ACC112 (cell line): ENCODE measurements around the gene TOMM6.

ENCODE experiments used
- H2AFZ ChIP-seq: fragments of 200-600 bp; sonication (generic); one replicate; pipeline ENCODE4 v1.6.0; 2017; ENCODE audit warnings: antibody characterized with exemption, low read length; ENCODE audit not compliant: unreplicated experiment
- H3K27ac ChIP-seq: fragments of 200-600 bp; sonication (generic); 2 replicates; pipeline ENCODE4 v1.5.1; 2014; ENCODE audit warnings: low read depth, mild to moderate bottlenecking, antibody characterized with exemption, low read length, moderate library complexity
- H3K27me3 ChIP-seq: fragments of 200-600 bp; sonication (generic); 2 replicates; pipeline ENCODE4 v1.6.1; 2014; ENCODE audit warnings: mild to moderate bottlenecking, antibody characterized with exemption, low read length, moderate library complexity, mixed read lengths; ENCODE audit not compliant: insufficient read depth
- H3K36me3 ChIP-seq: fragments of 200-600 bp; sonication (generic); 2 replicates; pipeline ENCODE4 v1.6.1; 2016; ENCODE audit warnings: mild to moderate bottlenecking, antibody characterized with exemption, low read length, moderate library complexity, mixed read lengths; ENCODE audit not compliant: insufficient read depth
- H3K4me1 ChIP-seq: fragments of 200-600 bp; sonication (generic); one replicate; pipeline ENCODE4 v1.6.1; 2016; ENCODE audit warnings: low read length, mixed read lengths; ENCODE audit not compliant: insufficient read depth, unreplicated experiment, control insufficient read depth
- H3K4me3 ChIP-seq: fragments of 200-600 bp; sonication (generic); 2 replicates; pipeline ENCODE4 v1.5.1; 2014; ENCODE audit warnings: mild to moderate bottlenecking, low read depth, low read length
- H3K79me2 ChIP-seq: fragments of 200-600 bp; sonication (generic); one replicate; pipeline ENCODE4 v1.6.0; 2016; ENCODE audit warnings: low read length; ENCODE audit not compliant: control insufficient read depth, unreplicated experiment, insufficient read depth

TOMM6 gene

DNA sequence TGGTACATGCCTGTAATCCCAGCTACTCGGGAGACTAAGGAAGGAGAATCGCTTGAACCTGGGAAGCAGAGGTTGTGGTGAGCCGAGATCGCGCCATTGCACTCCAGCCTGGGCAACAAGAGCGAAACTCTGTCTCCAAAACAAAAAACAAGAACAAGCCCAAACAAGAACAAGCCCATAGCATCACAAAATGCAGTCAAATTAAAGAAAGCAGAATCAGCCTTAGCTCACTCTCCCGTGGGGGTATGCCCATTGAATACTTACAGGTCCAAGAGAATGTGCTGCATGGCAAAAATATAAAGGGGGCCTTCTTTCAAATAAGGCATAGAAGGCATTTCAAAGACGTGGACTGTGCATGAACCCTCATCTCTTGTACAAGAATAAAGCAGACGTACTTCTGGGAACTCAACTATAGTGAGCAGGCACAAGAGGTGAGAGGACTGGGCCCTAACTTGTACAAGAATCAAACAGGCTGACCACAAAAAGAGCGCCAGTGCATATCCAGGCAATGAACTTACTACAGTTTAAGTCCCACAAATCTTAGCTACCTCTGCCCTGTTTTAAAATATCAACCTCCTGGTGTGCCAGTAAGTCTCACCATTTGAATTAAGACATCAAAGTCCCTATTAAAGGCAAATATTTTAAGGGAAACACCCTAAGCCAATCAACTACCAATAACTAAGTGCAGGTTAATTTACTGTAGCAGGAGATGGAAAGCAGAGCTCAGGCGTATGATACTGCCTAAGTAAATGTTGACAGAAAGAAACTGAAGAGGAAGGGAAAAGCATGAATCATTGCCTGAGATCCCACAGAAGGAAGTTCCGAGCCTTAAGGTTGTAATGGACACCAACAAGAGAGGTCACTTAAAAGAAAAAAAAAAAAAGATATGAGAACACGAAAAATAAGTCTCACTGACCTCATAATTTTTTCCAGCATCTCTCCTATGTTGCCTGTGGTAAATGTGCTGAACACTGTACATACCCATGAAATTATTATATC, 37.4 kb downstream of the TOMM6 start:
- no peaks in the 10 kb centered on the region for H3K4me1 ChIP-seq
- H3K4me3 ChIP-seq = no peak overlapping the region
- H3K27me3 ChIP-seq = no peaks in the 10 kb centered on the region
- no peaks in the 10 kb centered on the region for H3K36me3 ChIP-seq
- H3K79me2 ChIP-seq = no peaks in the 10 kb centered on the region
- no peak overlapping the region for H3K27ac ChIP-seq
- H2AFZ ChIP-seq = no peak overlapping the region

DNA sequence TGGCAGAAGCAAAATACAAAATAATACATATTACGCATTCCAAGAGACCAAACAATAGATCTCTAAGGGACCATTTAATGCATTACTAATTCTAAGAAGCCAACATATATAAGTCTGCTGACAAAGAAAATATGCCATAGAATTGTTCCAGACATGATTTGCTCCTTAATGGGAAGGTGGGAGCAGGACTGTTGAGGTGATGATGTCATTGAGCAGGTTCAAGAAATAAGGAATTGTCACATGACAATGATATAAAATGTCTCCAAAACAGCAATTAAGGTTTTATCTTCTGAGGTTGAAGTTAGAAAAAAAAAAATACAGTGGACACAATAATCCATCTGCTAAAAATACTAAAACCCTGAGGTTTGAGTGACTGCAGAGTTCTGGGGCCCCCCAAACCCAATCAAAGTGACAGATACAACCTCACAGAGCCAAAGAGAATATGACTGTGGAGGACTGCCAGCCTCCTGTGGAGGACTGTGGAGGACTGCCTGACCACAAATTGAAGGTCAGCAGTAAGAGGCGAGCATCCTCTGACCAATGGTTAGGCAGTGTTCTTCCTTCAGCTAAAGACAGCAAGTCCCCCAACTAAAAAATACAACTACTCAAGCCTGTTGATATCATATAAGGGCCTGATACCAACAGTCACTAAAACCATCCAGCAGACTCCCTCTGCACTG, 39.0 kb downstream of the TOMM6 start:
- H3K27ac ChIP-seq = no peak overlapping the region
- H3K36me3 ChIP-seq = no peaks in the 10 kb centered on the region
- H3K4me3 ChIP-seq = no peak overlapping the region
- H3K79me2 ChIP-seq = no peaks in the 10 kb centered on the region
- H2AFZ ChIP-seq = no peak overlapping the region
- H3K27me3 ChIP-seq = no peaks in the 10 kb centered on the region
- H3K4me1 ChIP-seq = no peaks in the 10 kb centered on the region

- H3K27ac ChIP-seq = no peak overlapping the region
- H3K27me3 ChIP-seq = no peaks in the 10 kb centered on the region
- no peaks in the 10 kb centered on the region for H3K4me1 ChIP-seq
- H3K79me2 ChIP-seq = no peaks in the 10 kb centered on the region
- no peaks in the 10 kb centered on the region for H3K36me3 ChIP-seq
- H3K4me3 ChIP-seq = no peak overlapping the region
- H2AFZ ChIP-seq = no peak overlapping the region
Measured at GRCh38 chr6:41832263-41832662, 44.8 kb downstream of the TOMM6 start.

- Histone ChIP-seq H3K79me2 (no peaks in the 10 kb centered on the region), H3K27me3 (no peaks in the 10 kb centered on the region), H2AFZ (no peak overlapping the region), H3K4me1 (no peaks in the 10 kb centered on the region), H3K36me3 (no peaks in the 10 kb centered on the region), H3K4me3 (no peak overlapping the region), H3K27ac (no peak overlapping the region)
Measured at GRCh38 chr6:41836022-41836659, 48.6 kb downstream of the TOMM6 start.

GRCh38 chr6:41836660-41837052, 49.2 kb downstream of the TOMM6 start:
- H3K4me1 ChIP-seq = no peaks in the 10 kb centered on the region
- H3K36me3 ChIP-seq = no peaks in the 10 kb centered on the region
- H3K27me3 ChIP-seq = no peaks in the 10 kb centered on the region
- H3K27ac ChIP-seq = no peak overlapping the region
- H3K79me2 ChIP-seq = no peaks in the 10 kb centered on the region
- H3K4me3 ChIP-seq = no peak overlapping the region
- H2AFZ ChIP-seq = no peak overlapping the region
